GM12878 (cell line): ENCODE measurements around the gene RGS6. TPM values are rescaled to one million over a fixed set of nuclear protein-coding genes. Genes with fewer than 3 reads are reported as not detected.

Source experiments
- ATAC-seq: fragments of 200-7000 bp; cut with Tn5 transposase; 3 replicates; pipeline ENCODE4 v1.9.1; 2020; ENCODE audit warnings: mild to moderate bottlenecking, moderate library complexity
- BruUV-seq: library from RNA; stranded (reverse); fragments of 400-500 nt; replicated peaks from 2 replicates; lab custom pipeline; 2021; lab: Mats Ljungman, UMichigan
- CTCF ChIA-PET: fragments of 300-600 bp; sonication (Branson Sonifier 250); formaldehyde crosslinking; extraction: SDS; loops from one replicate; lab custom pipeline; 2021; ENCODE audit warnings: inconsistent platforms; lab: Yijun Ruan, JAX
- POLR2A ChIA-PET: fragments of 350-600 bp; formaldehyde crosslinking; extraction: SDS; loops from one replicate; lab custom pipeline; 2021; ENCODE audit warnings: inconsistent platforms; lab: Charles Lee
- RAD21 ChIA-PET: fragments of 300-600 bp; sonication (Branson Sonifier 250); formaldehyde crosslinking; loops from one replicate; lab custom pipeline; 2023; ENCODE audit warnings: antibody characterized with exemption; ENCODE audit not compliant: unreplicated experiment; lab: Charles Lee
- SMC1A ChIA-PET: fragments of 300-600 bp; sonication (Branson Sonifier 250); formaldehyde crosslinking; loops from one replicate; lab custom pipeline; 2023; ENCODE audit not compliant: unreplicated experiment, uncharacterized antibody; lab: Charles Lee
- DNase-seq: peaks from one replicate; pipeline ENCODE4 v3.0.0-alpha.2; 2011; ENCODE audit warnings: low read depth, low spot score
- FAIRE-seq: peaks from 3 replicates; lab custom pipeline; 2011; peaks lifted over from hg19 to GRCh38; lab: Jason Lieb, UNC
- H2AFZ ChIP-seq: 2 replicates; pipeline ENCODE4 v1.6.0; 2011; ENCODE audit warnings: low read depth, low read length, control low read depth; ENCODE audit not compliant: control insufficient read depth
- H3K27ac ChIP-seq: 2 replicates; pipeline ENCODE4 v1.5.1; 2011; ENCODE audit warnings: control low read depth; ENCODE audit not compliant: control insufficient read depth, insufficient read depth
- H3K27me3 ChIP-seq, 2 experiments: replicated peaks in 1 of 2; 2 replicates each; pipeline versions ENCODE4 v1.6.0 to v1.6.1; 2011; ENCODE audit warnings: low read length in 1 of 2; ENCODE audit not compliant: control insufficient read depth in 2 of 2, insufficient read depth in 2 of 2
- H3K36me3 ChIP-seq, 2 experiments: 2 replicates each; pipeline ENCODE4 v1.5.1; 2011; ENCODE audit warnings: low read length in 1 of 2; ENCODE audit not compliant: control insufficient read depth in 2 of 2, insufficient read depth in 2 of 2
- H3K4me1 ChIP-seq: 2 replicates; pipeline ENCODE4 v1.6.1; 2011; ENCODE audit warnings: mild to moderate bottlenecking, low read length, moderate library complexity, mixed read lengths; ENCODE audit not compliant: control insufficient read depth, insufficient read depth
- H3K4me2 ChIP-seq: 2 replicates; pipeline ENCODE4 v1.6.0; 2011; ENCODE audit warnings: control low read depth; ENCODE audit not compliant: control insufficient read depth, insufficient read depth
- H3K4me3 ChIP-seq: fragments of 200-600 bp; sonication (generic); 2 replicates; pipeline ENCODE4 v1.5.1; 2016
- H3K79me2 ChIP-seq: 2 replicates; pipeline ENCODE4 v1.6.0; 2011; ENCODE audit warnings: low read length; ENCODE audit not compliant: control insufficient read depth, insufficient read depth
- H3K9ac ChIP-seq: 2 replicates; pipeline ENCODE4 v1.8.0; 2011; ENCODE audit warnings: low read length, control low read depth, mixed read lengths; ENCODE audit not compliant: control insufficient read depth, insufficient read depth
- H3K9me3 ChIP-seq: replicated peaks from 3 replicates; pipeline ENCODE4 v1.5.1; 2011; ENCODE audit warnings: mild to moderate bottlenecking, low read length; ENCODE audit not compliant: control insufficient read depth, insufficient read depth
- H4K20me1 ChIP-seq: 2 replicates; pipeline ENCODE4 v1.6.0; 2011; ENCODE audit not compliant: control insufficient read depth, insufficient read depth
- CBFB ChIP-seq: IDR thresholded peaks from 2 replicates; pipeline ENCODE4 v1.6.1; 2016; ENCODE audit warnings: antibody characterized with exemption, low read depth
- CBX5 ChIP-seq: sonication (generic); IDR thresholded peaks from 2 replicates; pipeline ENCODE4 v1.6.1; 2016; ENCODE audit warnings: low read depth, moderate library complexity, mild to moderate bottlenecking, inconsistent platforms
- CEBPB ChIP-seq, 2 experiments: fragments of 150-350 bp in 1 of 2; IDR thresholded peaks; 2 replicates each; pipeline ENCODE4 v1.6.1; 2012 to 2014; ENCODE audit warnings: low read depth in 2 of 2, low read length in 2 of 2, borderline replicate concordance in 1 of 2, inconsistent platforms in 1 of 2
- DPF2 ChIP-seq: fragments of 450-650 bp; IDR thresholded peaks from 2 replicates; pipeline ENCODE4 v1.6.1; 2017; ENCODE audit warnings: mild to moderate bottlenecking
- GATAD2B ChIP-seq: fragments of 450-650 bp; conservative IDR thresholded peaks from 2 replicates; pipeline ENCODE4 v1.6.1; 2017; ENCODE audit warnings: low read depth, mild to moderate bottlenecking, moderate library complexity
- HDGF ChIP-seq: fragments of 450-650 bp; IDR thresholded peaks from 2 replicates; pipeline ENCODE4 v1.6.1; 2016; ENCODE audit warnings: antibody characterized with exemption
- MTA2 ChIP-seq: fragments of 450-650 bp; IDR thresholded peaks from 2 replicates; pipeline ENCODE4 v1.6.1; 2016; ENCODE audit warnings: low read depth, mild to moderate bottlenecking, moderate library complexity
- NR2C1 ChIP-seq: fragments of 450-650 bp; IDR thresholded peaks from 2 replicates; pipeline ENCODE4 v1.6.1; 2017; ENCODE audit warnings: antibody characterized with exemption, mild to moderate bottlenecking, moderate library complexity
- NR2C2 ChIP-seq: IDR thresholded peaks from 2 replicates; pipeline ENCODE4 v1.6.1; 2011; ENCODE audit warnings: borderline replicate concordance, low read depth; ENCODE audit not compliant: control insufficient read depth, insufficient read length
- NR2F1 ChIP-seq: fragments of 450-650 bp; conservative IDR thresholded peaks from 2 replicates; pipeline ENCODE4 v1.6.1; 2017; ENCODE audit warnings: mild to moderate bottlenecking
- PKNOX1 ChIP-seq: fragments of 450-650 bp; IDR thresholded peaks from 2 replicates; pipeline ENCODE4 v1.6.1; 2016; ENCODE audit warnings: mild to moderate bottlenecking
- RB1 ChIP-seq: fragments of 450-650 bp; formaldehyde crosslinking; IDR thresholded peaks from 2 replicates; pipeline ENCODE4 v1.6.1; 2017; ENCODE audit warnings: mild to moderate bottlenecking, borderline replicate concordance
- SMARCA5 ChIP-seq: fragments of 450-650 bp; IDR thresholded peaks from 2 replicates; pipeline ENCODE4 v1.6.1; 2017; ENCODE audit warnings: mild to moderate bottlenecking
- SRF ChIP-seq, 2 experiments: IDR thresholded peaks; 2 replicates each; pipeline ENCODE4 v1.6.1; 2011; ENCODE audit warnings: low read depth in 2 of 2, low read length in 2 of 2, mild to moderate bottlenecking in 1 of 2, moderate library complexity in 1 of 2
- ZNF384 ChIP-seq: IDR thresholded peaks from 2 replicates; pipeline ENCODE4 v1.6.1; 2012; ENCODE audit warnings: low read depth, mild to moderate bottlenecking, low read length, improper control_type of control experiment, borderline replicate concordance
- ZNF622 ChIP-seq: fragments of 450-650 bp; IDR thresholded peaks from 2 replicates; pipeline ENCODE4 v1.6.1; 2017; ENCODE audit warnings: mild to moderate bottlenecking, inconsistent platforms
- whole genome bisulfite sequencing: methylation state at CpG from one replicate; pipeline ENCODE4 v1.1.6; 2016; ENCODE audit warnings: low lambda C conversion rate; ENCODE audit not compliant: insufficient replicate concordance, insufficient coverage; ENCODE audit errors: missing lambda C conversion rate; 5-methylcytosine and 5-hydroxymethylcytosine counted together
- in situ Hi-C: fragments of 300-500 bp; cut with MboI; formaldehyde crosslinking; loops from 9 replicates; pipeline ENCODE4 v1.14.3; 2018; ENCODE audit warnings: mixed read lengths
- intact Hi-C: fragments of 100-400 bp; cut with micrococcal nuclease; formaldehyde crosslinking; loops from one replicate; pipeline ENCODE4 v1.14.2; 2022; ENCODE audit not compliant: unreplicated experiment
- polyA plus RNA-seq, 11 experiments: library from polyadenylated mRNA; depleted of rRNA in 4 of 11; unstranded in 6 of 11; stranded (reverse) in 5 of 11; fragments of >200 nt; fragmentation: Nextera tagmentation in 4 of 11; fragmentation: Illumina TruSeq in 1 of 11; extraction: Ambion mirVana in 4 of 11; extraction: Trizol in 1 of 11; gene quantifications; 1 replicate in 1 of 11; 2 replicates in 10 of 11; pipeline versions ENCODE4 v1.2.1 to v1.2.3, GENCODE V29; 2011 to 2016; ENCODE audit warnings: inconsistent platforms in 2 of 11, missing spikeins in 2 of 11, low read depth in 1 of 11
- total RNA-seq, 4 experiments: library from RNA; depleted of rRNA in 3 of 4; stranded (reverse); fragments of >200 nt in 3 of 4; fragmentation: Illumina TruSeq in 1 of 4; extraction: Trizol in 1 of 4; gene quantifications; 2 replicates each; pipeline versions ENCODE4 v1.2.1 to v1.2.3, GENCODE V29; 2013 to 2021
- TF ChIP-seq, protein P1 (sequence below): IDR thresholded peaks from 2 replicates; pipeline ENCODE4 v1.6.1; 2011; ENCODE audit warnings: low read depth, low read length, improper control_type of control experiment, borderline replicate concordance
- TF ChIP-seq, protein P2 (sequence below): fragments of 450-650 bp; IDR thresholded peaks from 2 replicates; pipeline ENCODE4 v1.6.1; 2016; ENCODE audit warnings: mild to moderate bottlenecking

Gene RGS6
- total and polyA plus RNA-seq, 10 of the 15 experiments (the other 5 are each of a cell fraction or from before 2014, with no cell fraction given): 3.9 to 18.1 (median 12.4) TPM

DNA sequence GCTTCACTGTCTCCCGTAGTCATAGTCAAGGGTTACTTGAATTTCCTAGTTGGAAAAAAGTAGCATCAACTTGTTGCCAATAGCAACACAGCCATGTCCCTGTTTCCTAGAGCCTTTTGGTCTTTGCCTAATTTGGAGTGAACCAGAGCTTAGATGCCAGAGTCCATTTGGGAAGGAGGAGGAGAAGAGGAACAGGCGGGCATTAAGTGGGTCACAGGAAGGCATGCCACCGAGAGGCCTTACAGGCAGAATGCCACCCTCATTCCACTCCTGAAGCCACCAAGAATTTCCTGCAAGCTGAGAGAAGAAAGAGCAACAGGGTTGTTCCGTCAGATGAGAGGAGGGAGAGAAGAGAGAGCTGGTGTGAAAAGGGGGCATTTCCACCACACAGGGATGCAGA, 622.2 kb downstream of the RGS6 start (continued):
- no peak for TF ChIP-seq SRF (IDR thresholded peaks at IDR 0.05; ENCODE audit: low read depth in 2 of 2, low read length in 2 of 2)
- no peak for TF ChIP-seq NR2C1
- no peak for TF ChIP-seq NR2F1
- TF ChIP-seq, protein P1, sequence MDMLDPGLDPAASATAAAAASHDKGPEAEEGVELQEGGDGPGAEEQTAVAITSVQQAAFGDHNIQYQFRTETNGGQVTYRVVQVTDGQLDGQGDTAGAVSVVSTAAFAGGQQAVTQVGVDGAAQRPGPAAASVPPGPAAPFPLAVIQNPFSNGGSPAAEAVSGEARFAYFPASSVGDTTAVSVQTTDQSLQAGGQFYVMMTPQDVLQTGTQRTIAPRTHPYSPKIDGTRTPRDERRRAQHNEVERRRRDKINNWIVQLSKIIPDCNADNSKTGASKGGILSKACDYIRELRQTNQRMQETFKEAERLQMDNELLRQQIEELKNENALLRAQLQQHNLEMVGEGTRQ: no peak

GRCh38 chr14:72554994-72555608, 622.9 kb downstream of the RGS6 start:
- Histone ChIP-seq H3K4me3 (no peak overlapping the region), H4K20me1 (no peaks in the 10 kb centered on the region), H2AFZ (no peak overlapping the region), H3K9ac (no peak overlapping the region), H3K36me3 (no peaks in the 10 kb centered on the region), H3K79me2 (no peaks in the 10 kb centered on the region), H3K4me2 (no peak overlapping the region), H3K27ac (no peak overlapping the region), H3K4me1 (no peaks in the 10 kb centered on the region), H3K27me3 (no peaks in the 10 kb centered on the region), H3K9me3 (no peaks in the 10 kb centered on the region)
- intact Hi-C loops: no loop called here
- in situ Hi-C loops: no loop called here
- ATAC-seq (no peak), DNase-seq (no peak), FAIRE-seq (no peak)
- BruUV-seq: no TSS peak
- SMC1A ChIA-PET: interaction anchor here (0.5 to 1.5 kb wide), 5 partner anchors 10 to 393 kb away, joined by 3 to 6 read pairs (median 3); no protein-coding TSS in a partner anchor
- 69% methylated on average over 5 of the region's 5 CpGs for WGBS
- RAD21 ChIA-PET: interaction anchor here (1.6 kb wide), 1 partner anchor 349 kb away, joined by 3 read pairs; no protein-coding TSS in a partner anchor
- CTCF ChIA-PET: interaction anchor here (0.8 to 1.8 kb wide), 5 partner anchors 10 to 348 kb away, joined by 3 to 4 read pairs (median 3); partner anchors contain the start of gene DPF3
- TF ChIP-seq ZNF384: no peak
- TF ChIP-seq RB1: no peak
- no peak for TF ChIP-seq DPF2
- no peak for TF ChIP-seq GATAD2B
- no peak for TF ChIP-seq NR2C2
- TF ChIP-seq MTA2: no peak
- no peak for TF ChIP-seq SMARCA5
- no peak for TF ChIP-seq CBX5
- TF ChIP-seq HDGF: no peak
- no peak for TF ChIP-seq CEBPB (IDR thresholded peaks at IDR 0.05; ENCODE audit: borderline replicate concordance in 1 of 2, low read depth in 2 of 2, low read length in 2 of 2)
- TF ChIP-seq, protein P2, sequence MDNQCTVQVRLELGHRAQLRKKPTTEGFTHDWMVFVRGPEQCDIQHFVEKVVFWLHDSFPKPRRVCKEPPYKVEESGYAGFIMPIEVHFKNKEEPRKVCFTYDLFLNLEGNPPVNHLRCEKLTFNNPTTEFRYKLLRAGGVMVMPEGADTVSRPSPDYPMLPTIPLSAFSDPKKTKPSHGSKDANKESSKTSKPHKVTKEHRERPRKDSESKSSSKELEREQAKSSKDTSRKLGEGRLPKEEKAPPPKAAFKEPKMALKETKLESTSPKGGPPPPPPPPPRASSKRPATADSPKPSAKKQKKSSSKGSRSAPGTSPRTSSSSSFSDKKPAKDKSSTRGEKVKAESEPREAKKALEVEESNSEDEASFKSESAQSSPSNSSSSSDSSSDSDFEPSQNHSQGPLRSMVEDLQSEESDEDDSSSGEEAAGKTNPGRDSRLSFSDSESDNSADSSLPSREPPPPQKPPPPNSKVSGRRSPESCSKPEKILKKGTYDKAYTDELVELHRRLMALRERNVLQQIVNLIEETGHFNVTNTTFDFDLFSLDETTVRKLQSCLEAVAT: no peak
- TF ChIP-seq PKNOX1: no peak
- TF ChIP-seq ZNF622: no peak
- no peak for TF ChIP-seq CBFB
- POLR2A ChIA-PET: interaction anchor here (1.0 kb wide), 1 partner anchor 11 kb away, joined by 3 read pairs; no protein-coding TSS in a partner anchor
